IPS-18c (cell line): ENCODE measurements around the gene KIAA1671.

Experiments
- H3K4me3 ChIP-seq: 2 replicates; pipeline ENCODE4 v1.7.0; 2013; ENCODE audit warnings: low read depth, mild to moderate bottlenecking, low read length, moderate library complexity; ENCODE audit not compliant: insufficient read depth
- H3K9me3 ChIP-seq: one replicate; pipeline ENCODE4 v1.6.1; 2013; ENCODE audit warnings: mild to moderate bottlenecking, low read length, moderate library complexity; ENCODE audit not compliant: control insufficient read depth, insufficient read depth

Gene KIAA1671

DNA sequence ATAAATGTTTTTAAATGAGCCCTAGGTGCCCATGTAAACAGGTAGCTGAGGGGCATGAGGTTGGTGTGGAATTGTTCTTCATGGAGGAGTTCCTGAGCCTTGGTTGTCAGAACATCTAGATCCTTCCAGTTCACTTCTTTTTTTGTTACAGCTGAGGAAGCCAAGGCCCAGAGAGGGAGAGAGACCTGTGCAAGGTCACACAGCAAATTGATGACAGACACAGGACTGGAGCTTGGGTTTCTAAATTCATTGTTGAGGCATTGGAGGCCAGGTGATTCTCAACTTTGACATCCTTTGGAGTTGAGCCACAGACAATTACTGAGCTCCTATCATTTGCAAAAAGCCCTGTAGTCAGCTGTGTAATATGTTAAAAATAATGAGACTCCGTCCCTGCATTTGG lies 174.0 kb downstream of the KIAA1671 start:
- Histone ChIP-seq H3K4me3 (no peak overlapping the region), H3K9me3 (peaks cover 4% of the 10 kb centered on the region)

DNA sequence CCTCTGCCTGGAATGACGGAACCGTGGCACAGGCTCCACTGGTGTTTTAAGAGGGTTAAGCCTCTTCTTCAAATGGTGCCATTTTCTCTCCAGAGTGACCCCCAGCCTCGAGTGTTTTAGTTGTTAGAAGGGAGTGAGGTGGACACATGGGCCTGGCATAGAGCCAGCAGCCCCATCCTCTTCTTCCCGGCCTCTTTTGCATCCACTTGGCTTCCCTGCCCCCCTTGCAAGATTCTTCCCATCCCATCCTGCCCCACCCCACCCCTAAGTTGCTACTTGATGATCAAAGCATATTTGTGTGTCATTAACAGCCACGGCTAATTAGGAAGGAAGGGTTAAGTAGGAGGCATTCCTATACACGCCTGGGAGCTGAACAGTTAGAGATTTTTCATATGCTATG lies 174.8 kb downstream of the KIAA1671 start:
- Histone ChIP-seq H3K9me3 (peaks cover 4% of the 10 kb centered on the region), H3K4me3 (no peak overlapping the region)

DNA sequence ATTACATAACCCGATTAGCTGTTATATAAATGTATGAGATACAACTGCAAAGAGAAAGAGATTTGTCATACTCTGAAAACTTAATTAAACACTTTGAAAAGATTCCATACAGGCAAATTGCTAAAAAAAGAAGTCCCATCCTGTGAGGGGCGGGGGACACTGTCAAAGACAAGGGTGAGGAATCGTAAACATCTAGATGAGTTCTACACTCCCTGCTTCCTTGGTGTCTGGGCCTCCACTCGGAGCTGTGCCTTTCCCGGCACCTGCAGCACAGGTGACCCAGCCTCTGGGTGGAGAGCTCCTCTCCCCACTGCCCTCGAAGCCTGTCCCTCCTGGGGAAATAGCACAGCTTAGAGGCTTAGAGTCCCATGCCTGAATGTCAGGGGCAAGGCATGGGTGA lies 177.9 kb downstream of the KIAA1671 start:
- no peak overlapping the region for H3K4me3 ChIP-seq
- no peaks in the 10 kb centered on the region for H3K9me3 ChIP-seq

DNA sequence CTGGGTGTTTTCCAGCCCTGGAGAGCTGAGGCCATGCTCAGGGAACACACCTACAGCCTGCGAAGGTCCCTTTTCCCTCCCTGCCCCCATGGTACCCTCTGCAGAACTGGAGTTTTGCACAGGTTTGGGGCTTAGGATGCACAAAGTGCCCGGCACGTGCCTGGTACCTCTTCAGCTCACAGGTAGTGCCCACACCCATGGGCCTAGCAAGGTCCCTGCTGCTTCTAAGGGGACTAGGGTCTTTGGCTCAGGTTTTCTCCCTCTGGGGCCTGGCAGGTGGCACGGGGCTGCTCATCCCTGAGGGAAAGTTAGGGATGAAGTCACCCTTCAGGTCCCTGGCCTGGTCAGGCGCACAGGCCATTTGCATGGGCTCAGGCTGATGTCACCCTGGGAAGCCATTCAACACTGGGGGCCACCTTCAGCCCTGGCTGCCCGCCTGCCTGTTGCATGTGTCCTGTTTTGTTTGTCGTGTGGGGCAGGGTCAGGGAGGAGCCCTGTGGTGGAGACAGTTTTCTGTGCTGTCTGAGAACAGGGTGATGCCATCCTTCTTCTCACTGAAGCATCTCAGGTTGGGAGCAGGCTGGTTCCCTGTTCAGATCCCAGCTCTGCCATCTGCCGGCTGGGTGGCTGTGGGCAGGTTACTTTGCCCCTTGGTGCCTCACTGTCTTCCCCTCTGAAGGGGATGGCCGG lies 178.8 kb downstream of the KIAA1671 start:
- no peaks in the 10 kb centered on the region for H3K9me3 ChIP-seq
- H3K4me3 ChIP-seq: no peak overlapping the region

DNA sequence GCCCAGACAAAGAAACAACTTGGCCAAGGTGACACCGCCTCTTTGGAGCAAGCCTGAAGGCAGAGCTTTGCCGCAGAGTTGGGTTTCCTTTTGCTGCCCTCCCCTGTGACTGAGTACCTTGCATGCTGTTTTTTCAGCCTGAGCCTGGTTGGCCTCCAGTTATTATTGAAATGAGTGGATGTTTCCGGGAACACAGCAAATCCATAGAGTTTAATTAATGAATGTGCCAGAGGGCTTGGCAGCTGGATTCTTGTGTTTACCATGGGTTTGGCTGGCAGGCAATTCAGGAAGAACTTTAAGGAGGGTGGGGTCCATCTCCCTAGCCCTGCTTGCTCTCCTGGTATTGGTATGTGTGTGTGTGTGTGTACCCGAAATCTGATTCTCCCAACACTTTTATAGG lies 181.5 kb downstream of the KIAA1671 start:
- Histone ChIP-seq H3K4me3 (no peak overlapping the region), H3K9me3 (no peaks in the 10 kb centered on the region)

DNA sequence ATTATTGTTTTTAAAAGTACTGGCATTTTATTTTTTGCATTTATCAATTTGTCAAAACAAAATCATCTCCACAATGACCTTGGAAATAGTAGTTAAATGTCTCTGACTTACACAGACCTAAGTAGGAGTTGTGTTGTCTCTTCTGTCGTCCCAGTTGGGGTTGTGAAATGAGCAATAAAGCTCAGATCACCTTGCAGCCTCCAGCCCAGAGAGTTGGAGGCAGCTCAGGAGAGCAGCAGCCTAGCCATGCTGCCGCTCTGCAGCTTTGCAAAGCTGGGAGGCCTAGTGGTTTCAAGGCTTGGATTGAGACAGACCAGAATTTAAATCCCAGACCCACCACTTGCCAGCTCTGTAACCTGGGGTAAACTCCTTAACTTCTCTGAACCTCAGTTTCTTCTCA lies 181.9 kb downstream of the KIAA1671 start:
- Histone ChIP-seq H3K9me3 (no peaks in the 10 kb centered on the region), H3K4me3 (no peak overlapping the region)

DNA sequence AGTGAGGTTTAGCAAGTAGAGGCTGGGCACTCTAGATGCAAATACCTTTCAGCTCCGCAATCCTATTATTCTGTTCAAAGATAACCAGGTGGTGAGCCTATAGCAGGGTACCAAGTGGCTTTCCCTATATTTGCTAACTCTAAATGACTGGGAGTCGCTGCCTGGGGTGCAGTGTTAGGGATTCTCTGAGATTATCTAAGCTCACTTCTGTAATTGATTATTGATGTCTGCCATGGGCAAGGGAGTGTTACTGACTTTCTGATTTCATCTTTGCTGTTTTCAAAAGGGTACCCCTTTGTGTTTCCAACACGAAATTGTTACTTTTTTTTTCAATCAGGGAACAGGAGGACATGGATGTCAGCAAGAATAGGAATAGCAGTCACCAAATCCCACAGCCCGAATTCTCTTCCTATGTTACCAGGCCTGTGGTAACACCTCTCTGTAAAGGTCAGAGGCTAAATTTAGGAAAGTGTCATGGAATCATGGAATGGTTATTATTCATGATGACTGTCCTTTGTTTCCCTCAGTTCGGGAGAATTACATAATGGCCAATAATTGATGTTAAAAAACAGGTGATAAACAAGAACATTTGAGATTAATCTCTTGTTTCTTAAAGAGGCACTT lies 184.5 kb downstream of the KIAA1671 start:
- H3K4me3 ChIP-seq: no peak overlapping the region

DNA sequence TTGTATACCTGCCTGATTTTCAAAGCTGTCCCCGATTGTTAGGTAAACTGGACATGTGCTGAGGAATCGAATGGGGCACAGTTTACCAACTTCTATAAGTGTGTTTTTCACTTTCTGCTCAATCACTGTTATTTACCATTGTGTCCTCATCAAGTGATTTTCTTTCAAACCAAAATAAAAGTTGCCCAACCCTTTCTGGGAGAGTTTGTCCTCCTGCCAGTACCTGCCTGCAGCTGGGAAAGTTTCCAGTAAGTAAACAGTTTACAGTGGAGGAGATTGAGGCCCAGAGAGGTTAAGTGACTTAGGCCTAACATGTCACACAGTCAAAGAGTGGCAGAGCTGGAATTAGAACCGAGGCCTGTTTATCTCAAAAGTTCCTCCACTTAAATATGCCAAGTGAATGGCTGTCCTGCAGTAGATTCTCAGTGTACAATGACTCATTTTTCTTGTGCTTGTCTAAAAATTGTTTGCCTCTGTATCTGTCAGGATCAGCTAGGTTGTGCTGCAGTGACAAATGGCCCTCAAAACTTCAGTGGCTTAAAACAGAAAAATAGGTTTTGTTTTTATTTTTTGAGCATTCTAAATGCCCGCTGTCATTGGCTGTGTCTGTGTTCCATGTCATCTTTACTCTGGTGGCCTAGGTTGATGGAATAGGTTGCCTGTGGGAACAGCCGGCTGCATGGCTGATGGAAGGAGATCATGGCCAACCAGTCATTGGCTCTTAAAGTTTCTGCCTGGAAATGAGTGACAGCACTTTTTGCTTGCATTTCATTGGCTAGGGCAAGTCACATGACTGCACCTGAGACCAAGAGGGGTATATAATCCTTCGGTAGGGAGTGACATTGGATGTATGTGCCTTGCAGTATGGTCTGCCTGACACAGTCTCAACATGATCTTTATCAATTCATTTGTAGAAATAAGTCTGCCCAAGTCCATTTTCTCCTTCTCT lies 185.3 kb downstream of the KIAA1671 start:
- Histone ChIP-seq H3K4me3 (no peak overlapping the region), H3K9me3 (no peaks in the 10 kb centered on the region)

More for the DNA sequence above, 184.5 kb downstream of the KIAA1671 start:
- H3K9me3 ChIP-seq: no peaks in the 10 kb centered on the region

DNA sequence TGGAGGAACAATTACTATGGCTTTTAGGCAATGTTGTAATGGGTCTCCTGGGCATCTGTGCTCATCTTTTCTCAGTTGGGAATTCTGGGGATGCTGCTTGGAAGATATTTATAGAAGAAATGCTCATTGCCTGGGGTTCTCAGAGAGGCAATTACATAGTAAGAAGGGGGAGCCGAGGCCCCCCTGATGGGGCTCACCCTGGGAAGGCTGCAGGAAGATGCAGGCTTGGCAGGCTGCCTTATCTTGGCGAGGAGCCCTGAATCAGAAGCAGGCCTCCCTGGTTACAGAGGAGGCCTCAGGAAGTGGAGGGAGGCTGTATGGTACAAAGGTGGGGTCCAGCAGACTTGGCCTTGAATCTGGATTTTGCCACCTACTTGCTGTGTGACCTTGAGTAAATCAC lies 186.5 kb downstream of the KIAA1671 start:
- Histone ChIP-seq H3K4me3 (no peak overlapping the region), H3K9me3 (no peaks in the 10 kb centered on the region)

DNA sequence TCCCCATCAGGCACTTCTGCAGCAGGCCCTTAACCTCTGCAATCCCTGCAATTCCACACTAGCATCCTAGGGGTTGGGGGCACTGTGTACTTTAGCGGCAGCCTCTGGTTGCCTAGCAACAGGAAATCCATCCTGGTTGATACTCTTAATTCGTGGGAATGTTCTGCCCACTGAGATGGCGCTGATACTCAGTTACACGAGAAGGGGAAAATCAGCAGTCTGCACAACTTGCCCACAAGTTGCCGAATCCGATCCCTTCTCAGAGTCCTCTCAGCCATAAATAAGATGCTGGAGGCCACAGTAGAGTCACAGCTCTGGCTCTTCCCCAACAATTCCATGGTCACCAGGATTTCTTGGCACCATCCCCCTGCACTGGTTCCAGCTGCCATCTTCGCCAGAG lies 189.6 kb downstream of the KIAA1671 start:
- no peaks in the 10 kb centered on the region for H3K9me3 ChIP-seq
- no peak overlapping the region for H3K4me3 ChIP-seq

DNA sequence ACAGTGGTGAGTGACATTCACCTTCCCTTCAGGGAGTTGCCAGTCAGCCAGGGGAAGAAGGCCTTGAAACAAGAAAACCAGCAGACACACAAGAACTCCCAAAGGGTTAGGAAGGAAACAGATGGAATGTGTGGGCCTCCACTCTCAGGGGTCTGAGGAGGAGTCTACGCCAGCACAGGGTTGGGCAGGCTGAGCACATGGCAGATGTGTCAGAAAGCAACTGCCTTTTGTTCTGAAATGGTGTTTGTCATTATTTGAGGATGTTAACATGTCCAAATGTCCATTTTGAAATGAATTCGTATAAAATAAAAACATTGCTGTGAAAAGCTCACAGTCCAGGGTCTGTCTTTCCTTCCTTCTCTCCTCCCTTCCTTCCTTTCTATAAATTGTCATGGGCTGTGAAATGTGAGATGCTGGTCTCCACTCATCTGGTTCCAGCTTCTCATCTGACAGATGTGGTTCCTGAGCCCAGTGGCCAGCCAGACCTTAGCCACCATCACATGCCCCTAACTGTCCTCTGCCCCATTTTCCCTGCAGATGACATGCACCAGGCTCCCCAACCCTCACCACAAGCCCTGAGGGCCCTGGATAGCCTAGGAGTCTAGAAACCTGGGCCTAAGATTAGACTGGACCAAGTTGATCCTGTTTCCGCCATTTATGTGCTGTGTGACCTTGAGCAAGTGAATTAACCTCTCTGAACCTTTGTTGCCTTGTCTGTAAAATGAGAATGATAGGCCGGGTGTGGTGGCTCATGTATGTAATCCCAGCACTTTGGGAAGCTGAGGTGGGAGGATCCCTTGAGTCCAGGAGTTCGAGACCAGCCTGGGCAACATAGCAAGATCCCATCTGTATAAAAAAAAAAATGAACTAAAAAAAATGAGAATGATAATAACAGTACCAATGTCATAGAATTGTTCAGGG lies 190.9 kb downstream of the KIAA1671 start:
- no peak overlapping the region for H3K4me3 ChIP-seq
- H3K9me3 ChIP-seq: no peaks in the 10 kb centered on the region

DNA sequence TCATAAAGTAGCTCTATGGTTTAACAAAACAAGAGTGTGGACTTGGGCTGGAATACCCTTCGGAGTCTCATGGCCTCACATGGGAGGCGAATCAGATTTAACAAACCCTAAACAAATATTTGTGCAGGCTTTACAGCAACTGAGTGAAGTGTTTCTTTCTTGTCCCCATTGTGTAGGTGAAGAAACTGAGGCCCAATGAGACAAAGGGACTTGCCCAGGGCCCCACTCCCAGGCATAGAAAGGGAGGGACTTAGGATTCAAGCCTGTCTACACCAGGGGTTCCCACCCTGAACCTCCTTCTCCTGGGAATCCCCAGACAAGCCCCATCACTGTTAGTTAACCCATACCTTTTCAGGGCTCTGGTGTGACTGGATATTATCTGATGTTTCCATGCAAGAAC lies 192.0 kb downstream of the KIAA1671 start:
- H3K4me3 ChIP-seq: no peak overlapping the region
- no peaks in the 10 kb centered on the region for H3K9me3 ChIP-seq

DNA sequence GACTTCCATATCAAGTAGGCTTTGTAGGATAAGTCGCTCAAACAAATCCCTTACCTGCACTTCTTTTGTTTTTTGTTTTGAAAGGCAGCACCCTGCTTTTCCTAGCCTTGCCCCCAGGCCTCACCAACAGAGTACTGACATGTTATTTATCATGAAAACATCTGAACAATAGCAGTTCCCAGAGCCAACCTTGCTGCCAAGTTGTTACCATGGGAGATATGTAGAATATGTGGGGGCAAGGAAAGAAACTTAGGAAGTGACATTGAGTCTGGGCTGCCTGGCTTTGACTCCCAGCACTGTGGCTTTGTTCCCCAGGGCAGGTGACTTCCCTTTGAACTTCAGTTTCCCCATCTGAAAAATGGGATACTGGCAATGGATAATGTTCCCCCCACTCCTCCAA lies 193.8 kb downstream of the KIAA1671 start:
- H3K9me3 ChIP-seq: no peaks in the 10 kb centered on the region
- H3K4me3 ChIP-seq: no peak overlapping the region

DNA sequence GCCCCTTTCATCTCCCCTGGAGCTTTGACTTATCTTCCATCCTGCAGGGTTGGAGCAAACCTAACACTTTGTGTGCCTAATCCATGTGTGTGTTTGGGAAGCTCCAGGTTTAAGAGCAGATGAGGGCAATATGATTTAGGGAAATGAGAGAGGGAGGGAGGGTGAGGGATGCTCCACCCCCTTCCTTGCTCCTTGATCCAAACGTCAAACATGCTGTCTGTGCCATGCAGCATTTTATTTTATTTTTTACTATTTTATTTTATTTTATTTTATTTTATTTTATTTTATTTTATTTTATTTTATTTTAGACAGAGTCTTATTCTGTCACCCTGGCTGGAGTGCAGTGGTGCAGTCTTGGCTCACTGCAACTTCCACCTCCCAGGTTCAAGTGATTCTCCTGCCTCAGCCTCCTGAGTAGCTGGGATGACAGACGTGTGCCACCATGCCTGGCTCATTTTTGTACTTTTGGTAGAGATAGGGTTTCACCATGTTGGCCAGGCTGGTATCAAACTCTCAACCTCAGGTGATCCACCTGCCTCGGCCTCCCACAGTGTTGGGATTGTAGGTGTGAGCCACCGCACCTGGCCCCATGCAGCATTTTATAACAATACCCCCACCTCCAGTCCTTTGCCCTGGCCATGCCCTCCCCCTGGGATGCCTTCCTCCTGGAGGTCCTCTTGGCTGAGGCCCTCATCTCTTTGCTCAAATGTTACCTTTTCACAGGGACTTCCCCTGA lies 194.6 kb downstream of the KIAA1671 start:
- H3K4me3 ChIP-seq: no peak overlapping the region
- H3K9me3 ChIP-seq: no peaks in the 10 kb centered on the region

DNA sequence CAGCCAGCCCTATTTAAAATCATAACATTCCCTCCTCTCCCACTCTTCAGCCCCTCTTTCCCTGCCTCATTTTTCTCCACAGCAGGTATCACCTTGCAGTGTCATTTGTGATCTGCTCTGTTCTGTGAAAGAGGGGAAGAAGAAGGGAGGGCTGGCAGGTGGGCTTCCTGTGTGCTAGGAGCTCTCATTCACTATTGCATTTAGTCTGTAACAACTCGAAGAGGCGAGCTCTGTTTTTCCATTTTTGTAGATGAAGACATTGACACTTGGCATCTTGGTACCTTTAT lies 195.1 kb downstream of the KIAA1671 start:
- Histone ChIP-seq H3K4me3 (no peak overlapping the region), H3K9me3 (no peaks in the 10 kb centered on the region)

DNA sequence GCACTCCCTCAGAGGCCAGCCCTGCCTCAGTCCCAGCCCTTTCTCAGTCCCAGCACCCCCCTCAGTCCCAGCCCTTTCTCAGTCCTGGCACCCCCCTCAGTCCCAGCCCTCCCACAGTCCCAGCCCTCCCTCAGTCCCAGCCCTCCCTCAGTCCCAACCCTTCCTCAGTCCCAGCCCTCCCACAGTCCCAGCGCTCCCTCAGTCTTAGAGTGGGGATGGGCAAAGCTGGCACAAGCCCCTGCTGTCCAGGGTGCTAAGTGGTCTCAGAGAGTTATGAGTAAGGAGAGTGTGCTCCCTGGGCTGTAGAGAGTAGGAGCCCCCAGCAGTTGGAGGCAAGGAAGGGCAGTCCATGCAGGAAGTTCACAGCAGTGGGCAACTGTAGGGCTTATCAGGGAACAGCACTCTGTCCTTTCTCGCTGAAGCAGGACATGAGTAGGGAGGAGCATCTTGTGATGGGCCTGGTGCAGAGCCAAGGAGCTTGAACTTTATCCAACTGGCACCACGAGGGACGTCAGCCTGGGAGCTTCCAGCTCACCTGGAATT lies 195.7 kb downstream of the KIAA1671 start:
- no peaks in the 10 kb centered on the region for H3K9me3 ChIP-seq
- H3K4me3 ChIP-seq: no peak overlapping the region
